ENCODE measurements around the gene KIF27.

DNA sequence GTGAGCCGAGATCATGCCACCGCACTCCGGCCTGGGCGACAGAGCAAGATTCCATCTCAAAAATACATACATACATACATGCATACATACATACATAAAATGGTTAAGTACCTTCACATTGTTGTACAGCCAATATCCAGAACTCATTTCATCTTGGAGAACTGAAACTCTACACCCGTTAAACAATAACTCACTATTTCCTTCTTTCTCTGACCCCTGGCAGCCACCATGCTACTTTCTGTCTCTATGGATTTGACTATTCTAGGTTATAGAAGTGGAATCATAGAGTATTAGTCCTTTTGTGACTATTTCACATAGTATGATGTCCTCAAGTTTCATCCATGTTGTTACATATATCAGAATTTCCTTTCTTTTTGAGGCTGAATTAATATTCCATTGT lies 9.6 kb upstream of the KIF27 start:
- TF ChIP-seq, protein P1, sequence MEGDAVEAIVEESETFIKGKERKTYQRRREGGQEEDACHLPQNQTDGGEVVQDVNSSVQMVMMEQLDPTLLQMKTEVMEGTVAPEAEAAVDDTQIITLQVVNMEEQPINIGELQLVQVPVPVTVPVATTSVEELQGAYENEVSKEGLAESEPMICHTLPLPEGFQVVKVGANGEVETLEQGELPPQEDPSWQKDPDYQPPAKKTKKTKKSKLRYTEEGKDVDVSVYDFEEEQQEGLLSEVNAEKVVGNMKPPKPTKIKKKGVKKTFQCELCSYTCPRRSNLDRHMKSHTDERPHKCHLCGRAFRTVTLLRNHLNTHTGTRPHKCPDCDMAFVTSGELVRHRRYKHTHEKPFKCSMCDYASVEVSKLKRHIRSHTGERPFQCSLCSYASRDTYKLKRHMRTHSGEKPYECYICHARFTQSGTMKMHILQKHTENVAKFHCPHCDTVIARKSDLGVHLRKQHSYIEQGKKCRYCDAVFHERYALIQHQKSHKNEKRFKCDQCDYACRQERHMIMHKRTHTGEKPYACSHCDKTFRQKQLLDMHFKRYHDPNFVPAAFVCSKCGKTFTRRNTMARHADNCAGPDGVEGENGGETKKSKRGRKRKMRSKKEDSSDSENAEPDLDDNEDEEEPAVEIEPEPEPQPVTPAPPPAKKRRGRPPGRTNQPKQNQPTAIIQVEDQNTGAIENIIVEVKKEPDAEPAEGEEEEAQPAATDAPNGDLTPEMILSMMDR (conservative IDR thresholded peaks at IDR 0.05 in 1 of 2, IDR thresholded peaks at IDR 0.05 in 1 of 2; ENCODE audit: low read depth in 1 of 2, low read length in 2 of 2): no peak
- no peak for TF ChIP-seq EZH2 (IDR thresholded peaks at IDR 0.05; ENCODE audit: low read length, missing control alignments)
